Raji (cell line): ENCODE data around the gene OBSCN.

Experiments used
- POLR2A ChIP-seq: IDR thresholded peaks from 2 replicates; pipeline ENCODE4 v1.6.1; 2011; ENCODE audit warnings: low read depth, low read length, control low read depth; ENCODE audit not compliant: insufficient read depth

The OBSCN gene

GRCh38 chr1:228166170-228166936 lies 41.5 kb upstream of the OBSCN start:
- TF ChIP-seq POLR2A, result no peak

GRCh38 chr1:228168563-228169270 lies 39.1 kb upstream of the OBSCN start:
- TF ChIP-seq POLR2A, result no peak

- TF ChIP-seq POLR2A, result no peak
Observed at GRCh38 chr1:228169345-228169744, 38.5 kb upstream of the OBSCN start.

- no peak for TF ChIP-seq POLR2A
Observed at GRCh38 chr1:228170666-228171065, 37.2 kb upstream of the OBSCN start.

GRCh38 chr1:228171221-228171891 lies 36.5 kb upstream of the OBSCN start:
- no peak for TF ChIP-seq POLR2A

GRCh38 chr1:228172591-228173527 lies 35.0 kb upstream of the OBSCN start:
- no peak for TF ChIP-seq POLR2A

DNA sequence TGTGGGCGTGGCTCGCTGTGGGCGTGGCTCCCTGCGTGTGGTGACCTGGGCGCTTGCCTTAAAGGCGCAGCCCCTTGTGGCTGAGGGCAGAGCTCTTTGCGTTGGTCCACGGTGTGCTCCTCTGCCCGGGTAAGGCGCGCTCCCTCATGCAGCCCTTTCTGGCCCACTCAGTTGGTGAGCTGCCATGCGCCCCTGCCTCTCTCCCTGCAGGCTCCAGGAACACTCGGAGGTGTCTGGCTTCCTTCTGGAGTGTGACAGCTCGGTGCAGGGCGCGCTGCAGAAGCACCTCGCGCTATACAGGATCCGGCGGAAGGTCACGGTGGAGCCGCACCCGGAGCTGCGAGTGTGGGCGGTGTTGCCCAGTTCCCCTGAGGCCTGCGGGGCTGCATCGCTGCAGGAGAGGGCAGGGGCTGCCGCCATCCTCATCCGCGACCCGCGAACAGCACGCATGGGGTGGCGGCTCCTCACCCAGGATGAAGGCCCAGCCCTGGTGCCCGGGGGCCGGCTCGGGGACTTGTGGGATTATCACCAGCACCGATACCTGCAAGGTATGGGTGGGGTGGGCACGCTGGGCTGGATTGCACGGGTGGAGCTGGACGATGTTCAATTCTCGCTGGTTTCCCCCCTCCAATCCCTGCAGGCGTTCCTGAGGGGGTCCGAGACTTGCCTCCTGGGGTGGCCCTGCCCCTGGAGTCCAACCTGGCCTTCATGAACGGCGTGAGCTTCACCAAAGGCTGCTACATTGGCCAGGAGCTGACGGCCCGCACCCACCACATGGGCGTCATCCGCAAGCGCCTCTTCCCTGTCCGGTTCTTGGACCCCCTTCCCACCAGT lies 33.1 kb upstream of the OBSCN start:
- no peak for TF ChIP-seq POLR2A

GRCh38 chr1:228175316-228176023 lies 32.4 kb upstream of the OBSCN start:
- TF ChIP-seq POLR2A, result no peak

GRCh38 chr1:228176024-228176395 lies 31.8 kb upstream of the OBSCN start:
- TF ChIP-seq POLR2A, result no peak

DNA sequence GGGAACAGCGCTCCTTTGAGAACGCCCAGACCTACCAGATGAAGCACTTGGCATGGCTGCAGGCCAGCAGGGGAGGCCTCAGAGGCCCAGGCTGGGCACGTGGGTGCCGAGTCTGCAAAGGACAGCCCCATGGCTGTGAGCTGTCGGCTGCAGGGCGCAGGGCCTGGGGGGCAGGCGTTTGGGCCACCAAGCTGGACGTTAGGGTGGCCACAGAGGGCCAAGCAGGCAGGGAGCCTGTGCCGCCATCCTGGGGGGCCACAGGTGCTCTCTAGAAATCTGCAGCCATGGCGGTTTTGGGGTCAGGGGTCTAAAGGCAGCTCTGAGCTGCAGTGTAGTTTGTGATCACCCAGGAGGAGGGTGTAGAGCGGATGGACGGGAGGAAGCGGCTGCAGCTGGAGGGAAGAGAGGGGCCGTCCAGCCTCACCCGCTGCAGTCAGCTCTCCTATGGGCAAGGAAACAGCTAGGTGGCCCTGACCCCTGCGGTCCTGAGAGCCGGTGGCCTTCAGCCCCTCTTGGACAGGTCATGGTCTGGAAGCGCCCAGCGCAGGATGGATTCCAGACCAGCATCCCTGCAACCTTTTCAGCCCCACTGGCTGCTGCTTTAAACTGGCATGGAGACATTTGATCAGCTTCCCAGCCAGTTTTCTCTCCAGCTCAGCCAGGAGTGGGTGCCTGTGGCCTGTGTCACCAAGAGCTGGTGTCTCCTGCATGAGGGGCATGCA lies 31.2 kb upstream of the OBSCN start:
- no peak for TF ChIP-seq POLR2A

GRCh38 chr1:228177183-228177475 lies 30.7 kb upstream of the OBSCN start:
- TF ChIP-seq POLR2A, result no peak

GRCh38 chr1:228177721-228178710 lies 29.8 kb upstream of the OBSCN start:
- TF ChIP-seq POLR2A, result no peak
